H1 (cell line): ENCODE measurements around the gene RGL1. TPM values are rescaled to one million over a fixed set of nuclear protein-coding genes. Genes with fewer than 3 reads are reported as not detected.
A peak's percentile ranks its signal among the peaks of the same experiment; 100 is the strongest.

ENCODE experiments used
- JUN ChIP-seq: IDR thresholded peaks from 2 replicates; pipeline ENCODE4 v1.6.1; 2011; ENCODE audit warnings: low read depth, mild to moderate bottlenecking, improper control_type of control experiment, low read length
- polyA plus RNA-seq, 7 experiments: library from polyadenylated mRNA; depleted of rRNA in 3 of 7; stranded (reverse) in 5 of 7; unstranded in 2 of 7; fragments of >200 nt in 5 of 7; fragments of 200-250 nt in 2 of 7; gene quantifications; 1 replicate in 5 of 7; 2 replicates in 1 of 7; 4 replicates in 1 of 7; pipeline versions ENCODE4 v1.2.1 to v1.2.3, GENCODE V29; 2011 to 2013; ENCODE audit warnings: missing spikeins in 2 of 7, mixed read lengths in 2 of 7
- total RNA-seq: library from RNA; stranded (reverse); fragmentation: NEBNext Ultra II Directional; extraction: Animal tissue kit (Norgen Biotek cat#: 25700); gene quantifications from 2 replicates; pipeline ENCODE4 v1.2.1, GENCODE V29; 2021
- TF ChIP-seq, protein P1 (sequence below): IDR thresholded peaks from 2 replicates; pipeline ENCODE4 v1.6.1; 2012; ENCODE audit warnings: low read length, inconsistent platforms
- TF ChIP-seq, protein P2 (sequence below), 3 experiments: IDR thresholded peaks; 1 replicate in 2 of 3; 2 replicates in 1 of 3; pipeline versions ENCODE4 v1.5.1 to v1.6.1; 2011; ENCODE audit warnings: low read length in 3 of 3, mild to moderate bottlenecking in 3 of 3, inconsistent platforms in 2 of 3, low read depth in 1 of 3, moderate library complexity in 1 of 3; ENCODE audit not compliant: insufficient read depth in 1 of 3; ENCODE audit errors: control extremely low read depth in 1 of 3

Gene RGL1
- total and polyA plus RNA-seq, 2 of the 8 experiments (the other 6 are each of a cell fraction or from before 2014, with no cell fraction given): 0.98 to 2.4 TPM

DNA sequence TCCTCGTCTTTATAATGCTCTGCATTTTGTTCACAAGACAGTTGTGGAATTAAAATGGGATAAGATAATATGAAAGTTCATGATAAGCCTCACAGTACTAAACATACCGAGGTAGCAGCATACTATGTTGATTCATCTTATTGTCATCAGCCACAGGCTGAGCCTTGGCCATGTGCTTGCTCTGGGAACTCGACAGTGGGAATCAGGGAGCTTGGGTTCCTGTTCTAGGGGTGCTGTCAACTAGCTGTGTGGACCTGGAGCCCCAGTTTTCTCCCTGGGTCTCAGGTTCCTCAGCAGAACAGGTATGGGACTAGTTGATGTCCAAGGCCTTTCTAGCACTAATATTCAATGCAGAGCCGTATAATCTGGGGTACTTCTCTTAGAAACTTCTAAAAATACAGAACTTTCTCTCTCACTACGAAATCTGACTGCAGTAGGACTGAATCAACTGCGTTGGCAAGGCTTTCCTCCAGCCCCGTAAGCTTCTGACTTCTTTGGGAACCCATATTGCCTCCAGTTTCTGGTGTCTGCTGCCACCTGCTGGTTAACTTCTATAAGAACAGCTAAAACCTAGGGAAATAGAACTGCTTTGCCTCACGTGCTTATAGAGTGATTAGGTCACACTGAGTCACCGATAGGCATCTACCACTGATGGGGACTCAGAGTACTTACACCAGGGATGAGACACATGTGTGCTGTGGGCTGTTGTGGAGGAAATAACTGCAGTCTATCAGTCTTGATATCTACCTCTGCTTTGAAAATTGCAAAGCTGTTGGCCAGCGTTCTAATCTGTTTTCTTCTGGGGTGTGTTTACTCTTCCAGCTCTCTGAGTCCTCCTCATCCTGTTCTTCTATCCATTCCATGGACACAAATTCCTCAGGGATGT is 110.9 kb downstream of the RGL1 start (continued):
- peak; percentile 34; the same call in 1 of the 2 replicates for TF ChIP-seq JUN
- TF ChIP-seq, protein P1, sequence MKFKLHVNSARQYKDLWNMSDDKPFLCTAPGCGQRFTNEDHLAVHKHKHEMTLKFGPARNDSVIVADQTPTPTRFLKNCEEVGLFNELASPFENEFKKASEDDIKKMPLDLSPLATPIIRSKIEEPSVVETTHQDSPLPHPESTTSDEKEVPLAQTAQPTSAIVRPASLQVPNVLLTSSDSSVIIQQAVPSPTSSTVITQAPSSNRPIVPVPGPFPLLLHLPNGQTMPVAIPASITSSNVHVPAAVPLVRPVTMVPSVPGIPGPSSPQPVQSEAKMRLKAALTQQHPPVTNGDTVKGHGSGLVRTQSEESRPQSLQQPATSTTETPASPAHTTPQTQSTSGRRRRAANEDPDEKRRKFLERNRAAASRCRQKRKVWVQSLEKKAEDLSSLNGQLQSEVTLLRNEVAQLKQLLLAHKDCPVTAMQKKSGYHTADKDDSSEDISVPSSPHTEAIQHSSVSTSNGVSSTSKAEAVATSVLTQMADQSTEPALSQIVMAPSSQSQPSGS: 0 out of 2 replicates have a peak, but pooled peaks have one; percentile 62
- TF ChIP-seq, protein P2, sequence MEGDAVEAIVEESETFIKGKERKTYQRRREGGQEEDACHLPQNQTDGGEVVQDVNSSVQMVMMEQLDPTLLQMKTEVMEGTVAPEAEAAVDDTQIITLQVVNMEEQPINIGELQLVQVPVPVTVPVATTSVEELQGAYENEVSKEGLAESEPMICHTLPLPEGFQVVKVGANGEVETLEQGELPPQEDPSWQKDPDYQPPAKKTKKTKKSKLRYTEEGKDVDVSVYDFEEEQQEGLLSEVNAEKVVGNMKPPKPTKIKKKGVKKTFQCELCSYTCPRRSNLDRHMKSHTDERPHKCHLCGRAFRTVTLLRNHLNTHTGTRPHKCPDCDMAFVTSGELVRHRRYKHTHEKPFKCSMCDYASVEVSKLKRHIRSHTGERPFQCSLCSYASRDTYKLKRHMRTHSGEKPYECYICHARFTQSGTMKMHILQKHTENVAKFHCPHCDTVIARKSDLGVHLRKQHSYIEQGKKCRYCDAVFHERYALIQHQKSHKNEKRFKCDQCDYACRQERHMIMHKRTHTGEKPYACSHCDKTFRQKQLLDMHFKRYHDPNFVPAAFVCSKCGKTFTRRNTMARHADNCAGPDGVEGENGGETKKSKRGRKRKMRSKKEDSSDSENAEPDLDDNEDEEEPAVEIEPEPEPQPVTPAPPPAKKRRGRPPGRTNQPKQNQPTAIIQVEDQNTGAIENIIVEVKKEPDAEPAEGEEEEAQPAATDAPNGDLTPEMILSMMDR (IDR thresholded peaks at IDR 0.05; ENCODE audit: control extremely low read depth in 1 of 3, insufficient read depth in 1 of 3, low read depth in 1 of 3, low read length in 3 of 3): peak in 2 of 3 experiments; percentile 81 to 84; a peak in 3 of 4 replicates
